Uterus (tissue), 4 donors: ENCODE results near the gene STK11IP. TPM values are rescaled to one million over a fixed set of nuclear protein-coding genes. Genes with fewer than 3 reads are reported as not detected.

Source experiments
- DNase-seq, 2 donors: peaks; one replicate each; pipeline ENCODE4 v3.0.0-alpha.2; 2019 to 2020
- H3K27ac ChIP-seq, 2 donors: fragments of 200-600 bp; sonication (generic); 1 replicate in 1 of 2; 2 replicates in 1 of 2; pipeline ENCODE4 v1.5.1; 2016 to 2018
- H3K27me3 ChIP-seq, 2 donors: fragments of 200-600 bp; sonication (generic); one replicate each; pipeline ENCODE4 v1.5.1; 2018 to 2019; ENCODE audit warnings: control low read depth in 1 of 2
- H3K36me3 ChIP-seq, 2 donors: fragments of 200-600 bp; sonication (generic); one replicate each; pipeline ENCODE4 v1.5.1; 2019; ENCODE audit warnings: control low read depth in 1 of 2
- H3K4me1 ChIP-seq, 2 donors: fragments of 200-600 bp; sonication (generic); one replicate each; pipeline ENCODE4 v1.5.1; 2018 to 2019; ENCODE audit warnings: control low read depth in 1 of 2
- H3K4me3 ChIP-seq, 2 donors: fragments of 200-600 bp; sonication (generic); 1 replicate in 1 of 2; 2 replicates in 1 of 2; pipeline ENCODE4 v1.5.1; 2018 to 2019; ENCODE audit warnings: mild to moderate bottlenecking in 1 of 2
- H3K9me3 ChIP-seq, 2 donors: fragments of 200-600 bp; sonication (generic); one replicate each; pipeline ENCODE4 v1.5.1; 2019; ENCODE audit warnings: control low read depth in 1 of 2
- POLR2A ChIP-seq, 2 donors: fragments of 450-650 bp; IDR thresholded peaks; one replicate each; pipeline ENCODE4 v1.6.1; 2016; ENCODE audit warnings: antibody characterized with exemption in 2 of 2, mild to moderate bottlenecking in 1 of 2, moderate library complexity in 1 of 2
- intact Hi-C: fragments of 100-400 bp; cut with DNase I; formaldehyde crosslinking; loops from one replicate; pipeline ENCODE4 v1.15.1; 2023; ENCODE audit warnings: low total_unique reads
- total RNA-seq, 4 donors: library from RNA; depleted of rRNA in 3 of 4; stranded (reverse); fragments of >200 nt in 3 of 4; gene quantifications; one replicate each; pipeline versions ENCODE4 v1.1.0 to v1.2.4, GENCODE V29; 2014 to 2023
- TF ChIP-seq, protein P1 (sequence below), 4 experiments: fragments of 200-600 bp in 2 of 4; fragments of 450-650 bp in 2 of 4; sonication (generic) in 2 of 4; IDR thresholded peaks; one replicate each; pipeline ENCODE4 v1.5.1; 2016 to 2019; ENCODE audit warnings: antibody characterized with exemption in 4 of 4, mild to moderate bottlenecking in 2 of 4, moderate library complexity in 1 of 4
- donor health status: DM: yes; HTN: yes; CAD: no.

Gene STK11IP
- total RNA-seq, 4 donors from 2014 or later = 0.51 to 28.0 (median 13.1) TPM

DNA sequence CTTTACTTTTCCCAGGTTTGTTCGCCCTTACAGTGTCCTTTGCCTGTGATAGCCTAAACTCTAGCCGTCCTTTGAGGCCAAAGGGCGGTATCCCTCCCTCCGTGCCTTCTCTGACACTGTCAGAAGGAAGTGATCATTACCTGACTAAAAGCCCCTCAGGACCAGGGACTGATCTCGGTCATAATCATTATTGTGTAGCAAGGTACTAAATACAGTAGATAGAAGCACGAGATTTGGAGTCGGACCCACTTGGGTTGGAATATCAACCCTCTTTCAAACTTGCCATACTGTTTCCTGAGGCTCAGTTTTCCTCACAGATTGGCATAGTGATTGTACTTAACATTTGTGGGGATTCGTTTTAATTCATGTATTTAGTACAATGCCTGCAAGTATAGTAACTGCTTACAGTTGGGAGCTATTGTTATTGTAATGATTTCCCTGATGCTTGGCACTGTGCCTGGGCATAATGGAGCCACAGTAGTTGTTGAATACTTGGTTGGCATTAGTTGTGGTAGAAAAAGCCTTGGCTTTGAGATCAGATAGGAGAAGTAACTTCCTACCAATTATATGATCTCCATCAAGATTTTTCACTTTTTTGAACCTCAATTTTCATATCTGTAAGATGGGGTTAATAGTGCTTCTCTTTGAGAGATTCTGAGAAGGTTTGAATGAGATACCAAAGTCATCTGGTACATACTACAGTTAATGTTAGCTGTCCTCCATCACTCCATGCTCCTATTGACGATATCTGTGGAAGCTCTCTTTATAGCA is 836 bp downstream of the STK11IP start:
- intact Hi-C loops = no loop called here
- Histone ChIP-seq H3K9me3 (no peaks in the 10 kb centered on the region), H3K27me3 (no peaks in the 10 kb centered on the region), H3K27ac (peak overlapping the region; percentile 88 to 92), H3K4me1 (no peaks in the 10 kb centered on the region), H3K36me3 (no peaks in the 10 kb centered on the region), H3K4me3 (peak overlapping the region; percentile 56 to 63)
- DNase-seq = no peak
- TF ChIP-seq, protein P1, sequence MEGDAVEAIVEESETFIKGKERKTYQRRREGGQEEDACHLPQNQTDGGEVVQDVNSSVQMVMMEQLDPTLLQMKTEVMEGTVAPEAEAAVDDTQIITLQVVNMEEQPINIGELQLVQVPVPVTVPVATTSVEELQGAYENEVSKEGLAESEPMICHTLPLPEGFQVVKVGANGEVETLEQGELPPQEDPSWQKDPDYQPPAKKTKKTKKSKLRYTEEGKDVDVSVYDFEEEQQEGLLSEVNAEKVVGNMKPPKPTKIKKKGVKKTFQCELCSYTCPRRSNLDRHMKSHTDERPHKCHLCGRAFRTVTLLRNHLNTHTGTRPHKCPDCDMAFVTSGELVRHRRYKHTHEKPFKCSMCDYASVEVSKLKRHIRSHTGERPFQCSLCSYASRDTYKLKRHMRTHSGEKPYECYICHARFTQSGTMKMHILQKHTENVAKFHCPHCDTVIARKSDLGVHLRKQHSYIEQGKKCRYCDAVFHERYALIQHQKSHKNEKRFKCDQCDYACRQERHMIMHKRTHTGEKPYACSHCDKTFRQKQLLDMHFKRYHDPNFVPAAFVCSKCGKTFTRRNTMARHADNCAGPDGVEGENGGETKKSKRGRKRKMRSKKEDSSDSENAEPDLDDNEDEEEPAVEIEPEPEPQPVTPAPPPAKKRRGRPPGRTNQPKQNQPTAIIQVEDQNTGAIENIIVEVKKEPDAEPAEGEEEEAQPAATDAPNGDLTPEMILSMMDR (IDR thresholded peaks at IDR 0.05) = no peak
- TF ChIP-seq POLR2A (IDR thresholded peaks at IDR 0.05) = no peak

DNA sequence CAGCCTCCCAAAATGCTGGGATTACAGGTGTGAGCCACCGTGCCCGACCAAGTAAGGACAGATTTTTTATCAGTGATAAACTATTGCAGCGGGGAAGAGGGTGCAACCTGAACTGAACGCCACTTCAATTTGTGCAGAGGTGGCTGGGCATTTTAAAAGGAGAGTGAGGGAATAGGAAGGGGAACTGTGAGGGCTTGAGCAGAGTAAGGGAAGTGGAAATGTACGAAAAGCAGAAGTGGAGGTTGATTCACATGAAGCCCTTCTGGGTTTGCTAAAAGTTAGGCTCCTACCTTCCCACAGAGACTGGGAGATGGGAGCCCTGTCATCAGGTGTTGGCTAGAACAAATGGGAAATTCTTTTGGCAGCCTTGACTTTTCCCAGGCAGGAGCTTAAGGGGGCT is 6.1 kb downstream of the STK11IP start:
- no peaks in the 10 kb centered on the region for H3K4me1 ChIP-seq
- no peak overlapping the region for H3K27ac ChIP-seq
- TF ChIP-seq, protein P1 (IDR thresholded peaks at IDR 0.05) = no peak
- no peak for TF ChIP-seq POLR2A (IDR thresholded peaks at IDR 0.05)
- H3K27me3 ChIP-seq = no peaks in the 10 kb centered on the region
- no peak for DNase-seq
- no peak overlapping the region for H3K4me3 ChIP-seq
- H3K9me3 ChIP-seq = no peaks in the 10 kb centered on the region
- intact Hi-C loops = no loop called here
- no peaks in the 10 kb centered on the region for H3K36me3 ChIP-seq

DNA sequence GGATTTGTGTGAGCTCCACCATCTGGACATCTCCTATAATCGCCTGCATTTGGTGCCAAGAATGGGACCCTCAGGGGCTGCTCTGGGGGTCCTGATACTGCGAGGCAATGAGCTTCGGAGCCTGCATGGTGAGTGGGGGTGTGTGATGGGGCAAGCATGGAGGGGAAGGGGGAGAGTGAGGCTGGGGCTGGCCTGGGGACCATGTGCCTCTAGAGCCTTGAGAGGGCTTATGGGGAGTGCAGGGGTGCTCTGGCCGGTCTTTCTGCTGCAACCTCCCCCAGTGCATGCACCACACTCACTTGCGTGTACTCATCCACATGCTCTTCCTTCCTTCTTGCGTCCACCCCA is 7.9 kb downstream of the STK11IP start:
- H3K36me3 ChIP-seq = no peaks in the 10 kb centered on the region
- no peaks in the 10 kb centered on the region for H3K27me3 ChIP-seq
- TF ChIP-seq, protein P1 (IDR thresholded peaks at IDR 0.05) = no peak
- TF ChIP-seq POLR2A (IDR thresholded peaks at IDR 0.05) = no peak
- H3K4me1 ChIP-seq = peaks cover 0 to 6% of the 10 kb centered on the region in 2 donors
- intact Hi-C loops = no loop called here
- no peaks in the 10 kb centered on the region for H3K9me3 ChIP-seq
- H3K4me3 ChIP-seq = no peak overlapping the region
- no peak for DNase-seq
- H3K27ac ChIP-seq = no peak overlapping the region

DNA sequence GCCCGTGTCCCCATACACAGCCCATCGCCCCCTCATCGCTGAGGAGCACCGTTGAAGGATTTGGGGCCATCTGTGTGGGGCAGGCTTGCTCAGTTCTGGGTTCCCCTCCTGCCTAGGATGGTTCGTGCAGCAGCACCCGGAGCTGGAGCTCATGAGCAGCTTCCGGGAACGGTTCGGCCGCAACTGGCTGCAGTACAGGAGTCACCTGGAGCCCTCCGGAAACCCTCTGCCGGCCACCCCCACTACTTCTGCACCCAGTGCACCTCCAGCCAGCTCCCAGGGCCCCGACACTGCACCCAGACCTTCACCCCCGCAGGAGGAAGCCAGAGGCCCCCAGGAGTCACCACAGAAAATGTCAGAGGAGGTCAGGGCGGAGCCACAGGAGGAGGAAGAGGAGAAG is 10.3 kb downstream of the STK11IP start:
- no peak for DNase-seq
- intact Hi-C loops = no loop called here
- TF ChIP-seq, protein P1 (IDR thresholded peaks at IDR 0.05) = no peak
- TF ChIP-seq POLR2A (IDR thresholded peaks at IDR 0.05) = no peak
- H3K4me1 ChIP-seq = peaks cover 0 to 6% of the 10 kb centered on the region in 2 donors
- H3K9me3 ChIP-seq = no peaks in the 10 kb centered on the region
- no peaks in the 10 kb centered on the region for H3K27me3 ChIP-seq
- H3K27ac ChIP-seq = peak overlapping the region in 1 of 2 donors; percentile 84
- no peaks in the 10 kb centered on the region for H3K36me3 ChIP-seq
- no peak overlapping the region for H3K4me3 ChIP-seq

DNA sequence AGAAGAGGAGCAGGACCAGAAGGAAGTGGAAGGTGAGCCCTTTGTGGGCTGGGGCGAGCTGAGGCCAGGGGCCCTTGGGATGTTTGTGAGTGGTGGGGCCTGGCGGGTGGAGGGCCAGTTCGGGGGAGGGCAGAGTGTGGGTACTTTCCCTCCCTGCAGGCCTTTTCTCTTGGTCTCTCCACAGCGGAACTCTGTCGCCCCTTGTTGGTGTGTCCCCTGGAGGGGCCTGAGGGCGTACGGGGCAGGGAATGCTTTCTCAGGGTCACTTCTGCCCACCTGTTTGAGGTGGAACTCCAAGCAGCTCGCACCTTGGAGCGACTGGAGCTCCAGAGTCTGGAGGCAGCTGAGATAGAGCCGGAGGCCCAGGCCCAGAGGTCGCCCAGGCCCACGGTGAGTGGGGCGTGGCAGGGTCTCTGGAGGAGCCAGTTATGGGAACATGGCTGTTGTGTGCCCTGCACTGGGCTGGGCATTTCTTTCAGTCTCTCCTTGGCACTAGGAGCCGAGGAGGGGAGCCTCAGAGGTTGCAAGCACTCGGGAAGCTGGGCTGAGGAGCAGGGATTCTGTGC is 10.8 kb downstream of the STK11IP start:
- TF ChIP-seq, protein P1 (IDR thresholded peaks at IDR 0.05) = no peak
- no peak for TF ChIP-seq POLR2A (IDR thresholded peaks at IDR 0.05)
- intact Hi-C loops = no loop called here
- H3K27ac ChIP-seq = peak overlapping the region; percentile 84 to 85
- H3K27me3 ChIP-seq = no peaks in the 10 kb centered on the region
- H3K4me1 ChIP-seq = peaks cover 0 to 6% of the 10 kb centered on the region in 2 donors
- H3K4me3 ChIP-seq = no peak overlapping the region
- no peaks in the 10 kb centered on the region for H3K36me3 ChIP-seq
- H3K9me3 ChIP-seq = no peaks in the 10 kb centered on the region
- no peak for DNase-seq
